ENCODE results near the gene RUSC1.

- TF ChIP-seq POLR2A (IDR thresholded peaks at IDR 0.05) = no peak
- TF ChIP-seq, protein P1, sequence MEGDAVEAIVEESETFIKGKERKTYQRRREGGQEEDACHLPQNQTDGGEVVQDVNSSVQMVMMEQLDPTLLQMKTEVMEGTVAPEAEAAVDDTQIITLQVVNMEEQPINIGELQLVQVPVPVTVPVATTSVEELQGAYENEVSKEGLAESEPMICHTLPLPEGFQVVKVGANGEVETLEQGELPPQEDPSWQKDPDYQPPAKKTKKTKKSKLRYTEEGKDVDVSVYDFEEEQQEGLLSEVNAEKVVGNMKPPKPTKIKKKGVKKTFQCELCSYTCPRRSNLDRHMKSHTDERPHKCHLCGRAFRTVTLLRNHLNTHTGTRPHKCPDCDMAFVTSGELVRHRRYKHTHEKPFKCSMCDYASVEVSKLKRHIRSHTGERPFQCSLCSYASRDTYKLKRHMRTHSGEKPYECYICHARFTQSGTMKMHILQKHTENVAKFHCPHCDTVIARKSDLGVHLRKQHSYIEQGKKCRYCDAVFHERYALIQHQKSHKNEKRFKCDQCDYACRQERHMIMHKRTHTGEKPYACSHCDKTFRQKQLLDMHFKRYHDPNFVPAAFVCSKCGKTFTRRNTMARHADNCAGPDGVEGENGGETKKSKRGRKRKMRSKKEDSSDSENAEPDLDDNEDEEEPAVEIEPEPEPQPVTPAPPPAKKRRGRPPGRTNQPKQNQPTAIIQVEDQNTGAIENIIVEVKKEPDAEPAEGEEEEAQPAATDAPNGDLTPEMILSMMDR (IDR thresholded peaks at IDR 0.05) = no peak
Observed at GRCh38 chr1:155318082-155318481, 2.6 kb upstream of the RUSC1 start.
